Gastrocnemius medialis (tissue), 4 donors: Measurements from ENCODE around the gene ZBTB46.
"Not testable (repeated sequence)": the region's sequence is repeated elsewhere in the genome, so short reads cannot be mapped to it uniquely, and the experiment has no call there.

Source experiments
- POLR2A ChIP-seq, 2 donors: fragments of 450-650 bp; IDR thresholded peaks; one replicate each; pipeline ENCODE4 v1.6.1; 2017; ENCODE audit warnings: antibody characterized with exemption in 2 of 2, mild to moderate bottlenecking in 2 of 2, moderate library complexity in 2 of 2
- TF ChIP-seq, protein P1 (sequence below), 5 experiments: fragments of 450-650 bp in 3 of 5; fragments of 200-600 bp in 2 of 5; sonication (generic) in 2 of 5; IDR thresholded peaks in 4 of 5; conservative IDR thresholded peaks in 1 of 5; 1 replicate in 4 of 5; 2 replicates in 1 of 5; pipeline ENCODE4 v1.5.1; 2016 to 2019; ENCODE audit warnings: antibody characterized with exemption in 5 of 5, mild to moderate bottlenecking in 3 of 5, moderate library complexity in 3 of 5

GRCh38 chr20:63797175-63797574 is 33.9 kb downstream of the ZBTB46 start:
- TF ChIP-seq, protein P1, sequence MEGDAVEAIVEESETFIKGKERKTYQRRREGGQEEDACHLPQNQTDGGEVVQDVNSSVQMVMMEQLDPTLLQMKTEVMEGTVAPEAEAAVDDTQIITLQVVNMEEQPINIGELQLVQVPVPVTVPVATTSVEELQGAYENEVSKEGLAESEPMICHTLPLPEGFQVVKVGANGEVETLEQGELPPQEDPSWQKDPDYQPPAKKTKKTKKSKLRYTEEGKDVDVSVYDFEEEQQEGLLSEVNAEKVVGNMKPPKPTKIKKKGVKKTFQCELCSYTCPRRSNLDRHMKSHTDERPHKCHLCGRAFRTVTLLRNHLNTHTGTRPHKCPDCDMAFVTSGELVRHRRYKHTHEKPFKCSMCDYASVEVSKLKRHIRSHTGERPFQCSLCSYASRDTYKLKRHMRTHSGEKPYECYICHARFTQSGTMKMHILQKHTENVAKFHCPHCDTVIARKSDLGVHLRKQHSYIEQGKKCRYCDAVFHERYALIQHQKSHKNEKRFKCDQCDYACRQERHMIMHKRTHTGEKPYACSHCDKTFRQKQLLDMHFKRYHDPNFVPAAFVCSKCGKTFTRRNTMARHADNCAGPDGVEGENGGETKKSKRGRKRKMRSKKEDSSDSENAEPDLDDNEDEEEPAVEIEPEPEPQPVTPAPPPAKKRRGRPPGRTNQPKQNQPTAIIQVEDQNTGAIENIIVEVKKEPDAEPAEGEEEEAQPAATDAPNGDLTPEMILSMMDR (IDR thresholded peaks at IDR 0.05 in 4 of 5, conservative IDR thresholded peaks at IDR 0.05 in 1 of 5), result not testable (repeated sequence)
- TF ChIP-seq POLR2A (IDR thresholded peaks at IDR 0.05), result not testable (repeated sequence)
